Endothelial cell of umbilical vein (primary cell): ENCODE results near the gene TBC1D9. TPM values are rescaled to one million over a fixed set of nuclear protein-coding genes. Genes with fewer than 3 reads are reported as not detected.

ENCODE experiments used
- BruUV-seq: library from RNA; stranded (reverse); fragments of 400-500 nt; replicated peaks from 2 replicates; lab custom pipeline; 2021; lab: Mats Ljungman, UMichigan
- CTCF ChIA-PET: fragments of 300-600, 350-600 bp; sonication (Branson Sonifier 250); formaldehyde crosslinking; loops from one replicate; lab custom pipeline; 2021; ENCODE audit warnings: antibody characterized with exemption, inconsistent platforms; lab: Charles Lee
- POLR2A ChIA-PET: fragments of 300-600, 350-600 bp; sonication (Branson Sonifier 250); formaldehyde crosslinking; loops from one replicate; lab custom pipeline; 2021; ENCODE audit warnings: antibody characterized with exemption, inconsistent platforms; lab: Charles Lee
- DNase-seq: peaks from one replicate; pipeline ENCODE4 v3.0.0-alpha.2; 2011; ENCODE audit warnings: low read depth, low spot score
- FAIRE-seq: peaks from 2 replicates; lab custom pipeline; 2011; peaks lifted over from hg19 to GRCh38; lab: Jason Lieb, UNC
- H2AFZ ChIP-seq: 2 replicates; pipeline ENCODE4 v1.6.0; 2012; ENCODE audit warnings: low read depth, low read length, control low read depth, inconsistent platforms
- H3K27ac ChIP-seq: 2 replicates; pipeline ENCODE4 v1.5.1; 2011; ENCODE audit warnings: low read depth, mild to moderate bottlenecking, control low read depth, low read length, moderate library complexity; ENCODE audit not compliant: insufficient read depth
- H3K27me3 ChIP-seq, 2 experiments: 2 replicates each; pipeline versions ENCODE4 v1.6.0 to v1.6.1; 2011; ENCODE audit warnings: low read length in 2 of 2, mixed read lengths in 1 of 2; ENCODE audit not compliant: control insufficient read depth in 2 of 2, insufficient read depth in 2 of 2
- H3K36me3 ChIP-seq, 2 experiments: 2 replicates in 1 of 2; 3 replicates in 1 of 2; pipeline ENCODE4 v1.5.1; 2011; ENCODE audit warnings: low read length in 2 of 2, mild to moderate bottlenecking in 1 of 2, moderate library complexity in 1 of 2; ENCODE audit not compliant: control insufficient read depth in 2 of 2, insufficient read depth in 2 of 2; ENCODE audit errors: extremely low read depth in 1 of 2
- H3K4me1 ChIP-seq: 3 replicates; pipeline ENCODE4 v1.5.1; 2011; ENCODE audit warnings: mild to moderate bottlenecking, low read length; ENCODE audit not compliant: control insufficient read depth, insufficient read depth; ENCODE audit errors: extremely low read depth
- H3K4me2 ChIP-seq: 2 replicates; pipeline ENCODE4 v1.6.1; 2011; ENCODE audit warnings: low read length, control low read depth, mixed read lengths; ENCODE audit not compliant: insufficient read depth
- H3K4me3 ChIP-seq, 3 experiments: fragments of 200-600 bp in 1 of 3; sonication (generic), shearing (Covaris generic) in 1 of 3; replicated peaks in 1 of 3; 2 replicates each; pipeline ENCODE4 v1.5.1; 2011 to 2016; ENCODE audit warnings: control low read depth in 3 of 3, low read length in 3 of 3, mild to moderate bottlenecking in 2 of 3, inconsistent platforms in 1 of 3, low read depth in 1 of 3, moderate library complexity in 1 of 3; ENCODE audit not compliant: insufficient read depth in 1 of 3
- H3K79me2 ChIP-seq: 2 replicates; pipeline ENCODE4 v1.6.0; 2012; ENCODE audit warnings: low read length, inconsistent platforms; ENCODE audit not compliant: control insufficient read depth, insufficient read depth
- H3K9ac ChIP-seq: replicated peaks from 2 replicates; pipeline ENCODE3; 2011; ENCODE audit warnings: low read length, control low read depth; ENCODE audit not compliant: insufficient read depth; ENCODE audit errors: extremely low read depth
- H3K9me1 ChIP-seq: replicated peaks from 3 replicates; pipeline ENCODE4 v1.6.0; 2011; ENCODE audit warnings: mild to moderate bottlenecking, low read length; ENCODE audit not compliant: control insufficient read depth, insufficient read depth; ENCODE audit errors: extremely low read depth
- H3K9me3 ChIP-seq: replicated peaks from 2 replicates; pipeline ENCODE4 v1.5.1; 2012; ENCODE audit warnings: low read length, inconsistent platforms; ENCODE audit not compliant: control insufficient read depth, insufficient read depth
- H4K20me1 ChIP-seq: replicated peaks from 2 replicates; pipeline ENCODE3; 2011; ENCODE audit warnings: mild to moderate bottlenecking, low read length; ENCODE audit not compliant: control insufficient read depth, insufficient read depth; ENCODE audit errors: extremely low read depth
- EZH2 ChIP-seq: IDR thresholded peaks from 2 replicates; pipeline ENCODE4 v1.6.1; 2012; ENCODE audit warnings: borderline replicate concordance, low read depth, mild to moderate bottlenecking, moderate library complexity, low read length, inconsistent platforms; ENCODE audit not compliant: severe bottlenecking
- FOS ChIP-seq: IDR thresholded peaks from 2 replicates; pipeline ENCODE4 v1.6.1; 2011; ENCODE audit warnings: mild to moderate bottlenecking, low read length, moderate library complexity, borderline replicate concordance; ENCODE audit not compliant: insufficient read depth
- GATA2 ChIP-seq: IDR thresholded peaks from 2 replicates; pipeline ENCODE4 v1.7.0; 2011; ENCODE audit warnings: low read depth, mild to moderate bottlenecking, moderate library complexity, mixed read lengths, low read length; ENCODE audit not compliant: insufficient read length, insufficient read depth
- JUN ChIP-seq: IDR thresholded peaks from 2 replicates; pipeline ENCODE4 v1.6.1; 2011; ENCODE audit warnings: borderline replicate concordance, low read depth; ENCODE audit not compliant: insufficient read length, insufficient read depth
- MYC ChIP-seq: IDR thresholded peaks from one replicate; pipeline ENCODE4 v1.6.1; 2011; ENCODE audit warnings: mild to moderate bottlenecking, low read depth, low read length
- POLR2A ChIP-seq: IDR thresholded peaks from 2 replicates; pipeline ENCODE4 v1.6.1; 2012; ENCODE audit warnings: low read depth, mild to moderate bottlenecking, control low read depth, low read length
- POLR2AphosphoS5 ChIP-seq: IDR thresholded peaks from 2 replicates; pipeline ENCODE4 v1.6.1; 2012; ENCODE audit warnings: low read depth, mild to moderate bottlenecking, control low read depth, low read length, moderate library complexity; ENCODE audit not compliant: insufficient read depth
- dilution Hi-C: fragments of 300-500 bp; cut with MboI; formaldehyde crosslinking; loops from one replicate; pipeline ENCODE4 v1.15.0; 2019; ENCODE audit warnings: low sequenced_read_pairs; ENCODE audit not compliant: extremely low pct_ligation_motif_present
- intact Hi-C: fragments of 100-400 bp; cut with micrococcal nuclease; formaldehyde crosslinking; loops from one replicate; pipeline ENCODE4 v1.10.0; 2022
- polyA plus RNA-seq, 4 experiments: library from polyadenylated mRNA; depleted of rRNA in 3 of 4; stranded (reverse) in 3 of 4; unstranded in 1 of 4; fragments of >200 nt; gene quantifications; 2 replicates each; pipeline versions ENCODE4 v1.2.1 to v1.2.3, GENCODE V29; 2011 to 2012; ENCODE audit warnings: missing spikeins in 1 of 4
- total RNA-seq: library from RNA; stranded (reverse); gene quantifications from 2 replicates; pipeline ENCODE4 v1.2.3, GENCODE V29; 2021
- TF ChIP-seq, protein P1 (sequence below), 2 donors: IDR thresholded peaks; 1 replicate in 1 of 2; 2 replicates in 1 of 2; pipeline ENCODE4 v1.5.1; 2011; ENCODE audit warnings: low read length in 2 of 2, mild to moderate bottlenecking in 2 of 2, moderate library complexity in 2 of 2, control low read depth in 1 of 2, inconsistent platforms in 1 of 2, low read depth in 1 of 2; ENCODE audit not compliant: insufficient read depth in 1 of 2; ENCODE audit errors: extremely low read depth in 1 of 2
- TF ChIP-seq, protein P2 (sequence below): IDR thresholded peaks from 2 replicates; pipeline ENCODE4 v1.6.1; 2011; ENCODE audit not compliant: insufficient read depth, insufficient read length

TBC1D9 gene
- total and polyA plus RNA-seq, 2 donors (not counting 3 experiments of a cell fraction or from before 2014, with no cell fraction given), result 21.7 to 45.3 TPM

DNA sequence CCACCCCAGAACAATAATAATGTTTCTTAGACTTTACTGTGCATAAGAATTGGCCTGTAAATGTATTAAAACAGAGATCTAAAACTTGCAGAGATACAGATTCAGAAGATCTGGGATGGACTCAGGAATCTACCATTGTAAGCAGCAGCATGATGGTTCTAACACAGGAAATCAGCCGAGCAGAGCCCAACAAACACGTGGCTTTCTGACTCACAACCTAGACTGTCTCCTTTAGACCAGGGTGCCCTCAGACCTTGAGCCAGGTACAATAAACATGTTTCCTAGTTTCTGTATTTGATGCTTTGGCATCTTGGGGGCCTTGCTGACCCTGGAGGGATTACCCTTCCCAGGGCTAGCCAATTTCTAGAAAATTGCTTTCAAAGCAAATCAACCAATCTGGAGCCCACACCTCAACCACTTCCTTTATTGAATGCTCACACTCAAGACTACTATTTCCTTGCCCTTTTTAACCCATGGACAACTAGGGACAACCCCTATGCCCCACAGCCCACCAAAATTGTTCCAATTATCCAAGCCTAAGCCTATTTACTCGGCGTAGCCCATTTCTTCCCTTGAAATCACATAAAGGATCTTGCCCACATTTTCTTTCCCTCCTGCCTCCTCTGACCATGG is 80.5 kb downstream of the TBC1D9 start:
- H3K27ac ChIP-seq, result no peak overlapping the region
- no peaks in the 10 kb centered on the region for H3K27me3 ChIP-seq
- no peak overlapping the region for H2AFZ ChIP-seq
- TF ChIP-seq JUN (no peak), EZH2 (no peak), POLR2A (no peak), GATA2 (no peak), POLR2AphosphoS5 (peak; percentile 16), FOS (no peak), MYC (no peak)
- TF ChIP-seq, protein P1, sequence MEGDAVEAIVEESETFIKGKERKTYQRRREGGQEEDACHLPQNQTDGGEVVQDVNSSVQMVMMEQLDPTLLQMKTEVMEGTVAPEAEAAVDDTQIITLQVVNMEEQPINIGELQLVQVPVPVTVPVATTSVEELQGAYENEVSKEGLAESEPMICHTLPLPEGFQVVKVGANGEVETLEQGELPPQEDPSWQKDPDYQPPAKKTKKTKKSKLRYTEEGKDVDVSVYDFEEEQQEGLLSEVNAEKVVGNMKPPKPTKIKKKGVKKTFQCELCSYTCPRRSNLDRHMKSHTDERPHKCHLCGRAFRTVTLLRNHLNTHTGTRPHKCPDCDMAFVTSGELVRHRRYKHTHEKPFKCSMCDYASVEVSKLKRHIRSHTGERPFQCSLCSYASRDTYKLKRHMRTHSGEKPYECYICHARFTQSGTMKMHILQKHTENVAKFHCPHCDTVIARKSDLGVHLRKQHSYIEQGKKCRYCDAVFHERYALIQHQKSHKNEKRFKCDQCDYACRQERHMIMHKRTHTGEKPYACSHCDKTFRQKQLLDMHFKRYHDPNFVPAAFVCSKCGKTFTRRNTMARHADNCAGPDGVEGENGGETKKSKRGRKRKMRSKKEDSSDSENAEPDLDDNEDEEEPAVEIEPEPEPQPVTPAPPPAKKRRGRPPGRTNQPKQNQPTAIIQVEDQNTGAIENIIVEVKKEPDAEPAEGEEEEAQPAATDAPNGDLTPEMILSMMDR (IDR thresholded peaks at IDR 0.05; ENCODE audit: extremely low read depth in 1 of 2, insufficient read depth in 1 of 2, low read depth in 1 of 2, low read length in 2 of 2), result no peak
- TF ChIP-seq, protein P2, sequence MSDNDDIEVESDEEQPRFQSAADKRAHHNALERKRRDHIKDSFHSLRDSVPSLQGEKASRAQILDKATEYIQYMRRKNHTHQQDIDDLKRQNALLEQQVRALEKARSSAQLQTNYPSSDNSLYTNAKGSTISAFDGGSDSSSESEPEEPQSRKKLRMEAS, result peak; percentile 34
- H3K9me3 ChIP-seq, result no peaks in the 10 kb centered on the region
- dilution Hi-C loops, result no loop called here
- peak; percentile 20 for DNase-seq
- no peaks in the 10 kb centered on the region for H3K9me1 ChIP-seq
- no peak overlapping the region for H3K4me2 ChIP-seq
- ChIA-PET CTCF (interaction anchor here (1.6 kb wide), 1 partner anchor 81 kb away, joined by 3 read pairs; the partner anchor contains the start of gene TBC1D9), POLR2A (no interaction called here)
- no peak overlapping the region for H3K9ac ChIP-seq
- BruUV-seq, result no TSS peak
- FAIRE-seq, result peak; percentile 59
- no peak overlapping the region for H3K4me3 ChIP-seq
- peaks cover 15 to 17% of the 10 kb centered on the region in 2 experiments for H3K36me3 ChIP-seq
- H4K20me1 ChIP-seq, result no peaks in the 10 kb centered on the region
- H3K79me2 ChIP-seq, result no peaks in the 10 kb centered on the region
- intact Hi-C loops, result no loop called here
- H3K4me1 ChIP-seq, result peaks cover 4% of the 10 kb centered on the region
